Osteocyte (in vitro differentiated cells): ENCODE results near the gene SOX30. TPM values are rescaled to one million over a fixed set of nuclear protein-coding genes. Genes with fewer than 3 reads are reported as not detected.
"Not testable (repeated sequence)": the region's sequence is repeated elsewhere in the genome, so short reads cannot be mapped to it uniquely, and the experiment has no call there.

Experiments used
- DNase-seq: peaks from one replicate; pipeline ENCODE4 v3.0.0; 2021; ENCODE audit warnings: mixed read lengths; ENCODE audit not compliant: unreplicated experiment; ENCODE audit errors: extremely low spot score
- H3K27ac Mint-ChIP-seq: one replicate; pipeline ENCODE4 v1.8.0; 2021; ENCODE audit warnings: mild to moderate bottlenecking, mixed read lengths; ENCODE audit not compliant: unreplicated experiment
- H3K27me3 Mint-ChIP-seq: one replicate; pipeline ENCODE4 v1.8.0; 2021; ENCODE audit warnings: mixed read lengths; ENCODE audit not compliant: unreplicated experiment
- H3K36me3 Mint-ChIP-seq: one replicate; pipeline ENCODE4 v1.8.0; 2021; ENCODE audit warnings: mixed read lengths; ENCODE audit not compliant: unreplicated experiment
- H3K4me1 Mint-ChIP-seq: one replicate; pipeline ENCODE4 v1.8.0; 2021; ENCODE audit warnings: mixed read lengths; ENCODE audit not compliant: unreplicated experiment
- H3K4me3 Mint-ChIP-seq: one replicate; pipeline ENCODE4 v1.8.0; 2021; ENCODE audit warnings: mild to moderate bottlenecking, moderate library complexity, mixed read lengths; ENCODE audit not compliant: unreplicated experiment
- H3K9me3 Mint-ChIP-seq: one replicate; pipeline ENCODE4 v1.8.0; 2021; ENCODE audit warnings: mixed read lengths; ENCODE audit not compliant: unreplicated experiment
- CTCF ChIP-seq: fragments of 200-600 bp; sonication (generic); IDR thresholded peaks from 2 replicates; pipeline ENCODE4 v1.5.0; 2021; ENCODE audit warnings: antibody characterized with exemption, mild to moderate bottlenecking, moderate library complexity
- total RNA-seq: library from RNA; stranded (reverse); gene quantifications from 2 replicates; pipeline ENCODE4 v1.2.1, GENCODE V29; 2021

The SOX30 gene
- total RNA-seq, 1 donor from 2014 or later = not detected

- no peak overlapping the region for H3K27ac Mint-ChIP-seq
- H3K9me3 Mint-ChIP-seq = no peaks in the 10 kb centered on the region
- no peak for TF ChIP-seq CTCF
- H3K4me1 Mint-ChIP-seq = no peaks in the 10 kb centered on the region
- H3K27me3 Mint-ChIP-seq = no peaks in the 10 kb centered on the region
- no peaks in the 10 kb centered on the region for H3K36me3 Mint-ChIP-seq
- H3K4me3 Mint-ChIP-seq = no peak overlapping the region
- DNase-seq = no peak
These were observed 34.9 kb upstream of the SOX30 start for GRCh38 chr5:157687198-157687554.

- H3K27me3 Mint-ChIP-seq, H3K9me3 Mint-ChIP-seq, H3K4me3 Mint-ChIP-seq, H3K27ac Mint-ChIP-seq, H3K36me3 Mint-ChIP-seq, H3K4me1 Mint-ChIP-seq: not testable (repeated sequence)
- DNase-seq = peak; percentile 46
These were observed 34.3 kb upstream of the SOX30 start for GRCh38 chr5:157686276-157687197.

- Mint-ChIP-seq H3K4me1 (no peaks in the 10 kb centered on the region), H3K27ac (no peak overlapping the region), H3K4me3 (no peak overlapping the region), H3K27me3 (no peaks in the 10 kb centered on the region), H3K9me3 (no peaks in the 10 kb centered on the region), H3K36me3 (no peaks in the 10 kb centered on the region)
- no peak for TF ChIP-seq CTCF
- no peak for DNase-seq
These were observed 30.0 kb upstream of the SOX30 start for GRCh38 chr5:157682257-157682656.

GRCh38 chr5:157681048-157681447 is 28.8 kb upstream of the SOX30 start:
- Mint-ChIP-seq H3K36me3 (no peaks in the 10 kb centered on the region), H3K4me3 (no peak overlapping the region), H3K27ac (no peak overlapping the region), H3K9me3 (no peaks in the 10 kb centered on the region), H3K27me3 (no peaks in the 10 kb centered on the region), H3K4me1 (no peaks in the 10 kb centered on the region)
- TF ChIP-seq CTCF = no peak
- peak; percentile 70 for DNase-seq

GRCh38 chr5:157680239-157680638 is 28.0 kb upstream of the SOX30 start:
- H3K27me3 Mint-ChIP-seq = no peaks in the 10 kb centered on the region
- H3K27ac Mint-ChIP-seq = no peak overlapping the region
- H3K4me3 Mint-ChIP-seq = no peak overlapping the region
- no peaks in the 10 kb centered on the region for H3K4me1 Mint-ChIP-seq
- H3K9me3 Mint-ChIP-seq = no peaks in the 10 kb centered on the region
- no peaks in the 10 kb centered on the region for H3K36me3 Mint-ChIP-seq
- DNase-seq = peak; percentile 23
- TF ChIP-seq CTCF = no peak
